ENCODE measurements around the gene GRXCR2. TPM values are rescaled to one million over a fixed set of nuclear protein-coding genes. Genes with fewer than 3 reads are reported as not detected.

Gene GRXCR2
- polyA plus RNA-seq, 1 donor (not counting 4 experiments of a cell fraction or from before 2014, with no cell fraction given) = 0.03 TPM

DNA sequence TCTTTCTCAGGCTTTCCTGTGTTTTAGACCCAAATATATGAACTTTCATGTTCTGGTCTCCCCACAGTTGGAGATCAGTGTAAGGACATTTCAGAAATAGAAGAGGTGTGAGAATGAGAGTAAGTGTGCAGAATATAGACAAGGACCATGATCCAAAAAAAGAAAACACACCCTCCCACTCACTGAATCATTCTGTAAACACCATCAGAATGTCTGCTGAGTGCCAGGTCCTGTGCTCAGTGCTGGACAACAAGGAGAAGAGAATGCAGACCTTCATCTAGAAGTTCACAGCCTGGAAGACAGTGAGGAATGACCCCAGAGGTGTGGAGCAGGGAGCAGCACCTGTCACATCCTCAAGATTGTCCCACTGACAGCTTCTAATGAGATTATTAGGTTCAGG, 44.5 kb upstream of the GRXCR2 start:
- peaks cover 22% of the 10 kb centered on the region for H3K4me1 ChIP-seq (ENCODE audit: control insufficient read depth, extremely low read depth, insufficient read depth, low read length)
- FAIRE-seq = no peak

DNA sequence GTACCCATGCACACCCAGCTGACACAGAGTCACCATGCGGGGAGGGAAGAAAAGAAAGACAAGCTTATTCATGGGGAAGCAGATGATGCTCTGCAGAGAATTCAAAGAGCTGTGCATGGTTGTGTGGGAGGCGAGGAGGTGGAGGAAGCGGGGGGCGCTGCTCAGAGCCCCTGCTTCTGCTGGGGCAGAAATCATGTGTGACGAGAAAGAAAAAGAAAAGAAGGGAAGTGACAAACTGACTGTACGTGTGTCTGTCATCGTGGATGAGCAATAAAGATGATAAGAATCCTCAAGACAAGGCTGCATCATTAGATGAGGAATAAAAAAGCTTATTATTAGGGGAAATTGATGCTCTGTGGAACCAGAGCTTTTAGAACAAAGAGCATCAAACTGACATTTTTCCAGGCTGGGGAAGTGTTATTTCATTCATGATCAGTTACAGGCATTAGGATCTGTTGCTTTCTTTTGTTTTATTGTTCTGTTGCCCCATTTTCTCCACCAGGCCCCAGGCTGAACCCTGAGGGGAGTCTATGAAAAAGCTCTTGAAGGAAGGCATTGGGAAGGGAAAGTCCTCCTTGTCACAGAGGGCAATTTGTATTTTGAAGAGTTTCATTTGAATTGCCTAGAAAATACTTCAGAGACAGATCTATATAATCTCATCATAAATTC, 43.3 kb upstream of the GRXCR2 start:
- Histone ChIP-seq H3K36me3 (ENCODE audit: control insufficient read depth in 2 of 2, extremely low read depth in 1 of 2, insufficient read depth in 2 of 2, low read length in 2 of 2) (no peaks in the 10 kb centered on the region), H3K9me3 (ENCODE audit: control insufficient read depth, low read depth, low read length) (no peaks in the 10 kb centered on the region), H3K4me1 (ENCODE audit: control insufficient read depth, extremely low read depth, insufficient read depth, low read length) (peaks cover 11% of the 10 kb centered on the region), H3K79me2 (ENCODE audit: control insufficient read depth, insufficient read depth, low read length) (no peaks in the 10 kb centered on the region), H4K20me1 (ENCODE audit: control insufficient read depth, extremely low read depth, insufficient read depth, low read length) (no peaks in the 10 kb centered on the region), H3K4me2 (ENCODE audit: control insufficient read depth, extremely low read depth, insufficient read depth, low read depth, low read length) (no peak overlapping the region), H3K9ac (ENCODE audit: control insufficient read depth, extremely low read depth, insufficient read depth, low read length) (no peak overlapping the region), H3K27ac (ENCODE audit: control insufficient read depth, insufficient read depth, low read length) (no peak overlapping the region), H2AFZ (ENCODE audit: control insufficient read depth, low read length) (no peak overlapping the region), H3K4me3 (ENCODE audit: control insufficient read depth in 2 of 3, extremely low read depth in 1 of 3, insufficient read depth in 2 of 3, low read depth in 1 of 3, low read length in 3 of 3) (no peak overlapping the region), H3K9me1 (ENCODE audit: control insufficient read depth, extremely low read depth, insufficient read depth, low read length) (no peaks in the 10 kb centered on the region), H3K27me3 (ENCODE audit: control insufficient read depth, extremely low read depth, insufficient read depth, low read length) (no peaks in the 10 kb centered on the region)
- DNase-seq (ENCODE audit: low read depth, low spot score) = no peak
- TF ChIP-seq, protein P1, sequence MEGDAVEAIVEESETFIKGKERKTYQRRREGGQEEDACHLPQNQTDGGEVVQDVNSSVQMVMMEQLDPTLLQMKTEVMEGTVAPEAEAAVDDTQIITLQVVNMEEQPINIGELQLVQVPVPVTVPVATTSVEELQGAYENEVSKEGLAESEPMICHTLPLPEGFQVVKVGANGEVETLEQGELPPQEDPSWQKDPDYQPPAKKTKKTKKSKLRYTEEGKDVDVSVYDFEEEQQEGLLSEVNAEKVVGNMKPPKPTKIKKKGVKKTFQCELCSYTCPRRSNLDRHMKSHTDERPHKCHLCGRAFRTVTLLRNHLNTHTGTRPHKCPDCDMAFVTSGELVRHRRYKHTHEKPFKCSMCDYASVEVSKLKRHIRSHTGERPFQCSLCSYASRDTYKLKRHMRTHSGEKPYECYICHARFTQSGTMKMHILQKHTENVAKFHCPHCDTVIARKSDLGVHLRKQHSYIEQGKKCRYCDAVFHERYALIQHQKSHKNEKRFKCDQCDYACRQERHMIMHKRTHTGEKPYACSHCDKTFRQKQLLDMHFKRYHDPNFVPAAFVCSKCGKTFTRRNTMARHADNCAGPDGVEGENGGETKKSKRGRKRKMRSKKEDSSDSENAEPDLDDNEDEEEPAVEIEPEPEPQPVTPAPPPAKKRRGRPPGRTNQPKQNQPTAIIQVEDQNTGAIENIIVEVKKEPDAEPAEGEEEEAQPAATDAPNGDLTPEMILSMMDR (optimal IDR thresholded peaks at IDR 0.05 in 1 of 3, IDR thresholded peaks at IDR 0.05 in 1 of 3, conservative IDR thresholded peaks at IDR 0.05 in 1 of 3; ENCODE audit: extremely low read depth in 1 of 3, insufficient read depth in 2 of 3, low read length in 3 of 3) = no peak
- no peak for TF ChIP-seq EZH2 (IDR thresholded peaks at IDR 0.05; ENCODE audit: low read length)
- no peak for FAIRE-seq
- dilution Hi-C loops (cut with MboI; ENCODE audit: extremely low pct_ligation_motif_present, low sequenced_read_pairs) = no loop called here

More for the DNA sequence above, 44.5 kb upstream of the GRXCR2 start:
- Histone ChIP-seq H4K20me1 (ENCODE audit: control insufficient read depth, extremely low read depth, insufficient read depth, low read length) (no peaks in the 10 kb centered on the region), H3K27ac (ENCODE audit: control insufficient read depth, insufficient read depth, low read length) (no peak overlapping the region), H3K79me2 (ENCODE audit: control insufficient read depth, insufficient read depth, low read length) (no peaks in the 10 kb centered on the region), H3K9me1 (ENCODE audit: control insufficient read depth, extremely low read depth, insufficient read depth, low read length) (no peaks in the 10 kb centered on the region), H3K36me3 (ENCODE audit: control insufficient read depth in 2 of 2, extremely low read depth in 1 of 2, insufficient read depth in 2 of 2, low read length in 2 of 2) (no peaks in the 10 kb centered on the region), H3K4me2 (ENCODE audit: control insufficient read depth, extremely low read depth, insufficient read depth, low read depth, low read length) (no peak overlapping the region), H3K4me3 (ENCODE audit: control insufficient read depth in 2 of 3, extremely low read depth in 1 of 3, insufficient read depth in 2 of 3, low read depth in 1 of 3, low read length in 3 of 3) (no peak overlapping the region), H2AFZ (ENCODE audit: control insufficient read depth, low read length) (no peak overlapping the region), H3K9me3 (ENCODE audit: control insufficient read depth, low read depth, low read length) (no peaks in the 10 kb centered on the region), H3K27me3 (ENCODE audit: control insufficient read depth, extremely low read depth, insufficient read depth, low read length) (no peaks in the 10 kb centered on the region), H3K9ac (ENCODE audit: control insufficient read depth, extremely low read depth, insufficient read depth, low read length) (no peak overlapping the region)
- DNase-seq (ENCODE audit: low read depth, low spot score) = no peak
- no peak for TF ChIP-seq EZH2 (IDR thresholded peaks at IDR 0.05; ENCODE audit: low read length)
- TF ChIP-seq, protein P1 (optimal IDR thresholded peaks at IDR 0.05 in 1 of 3, IDR thresholded peaks at IDR 0.05 in 1 of 3, conservative IDR thresholded peaks at IDR 0.05 in 1 of 3; ENCODE audit: extremely low read depth in 1 of 3, insufficient read depth in 2 of 3, low read length in 3 of 3) = no peak
- dilution Hi-C loops (cut with MboI; ENCODE audit: extremely low pct_ligation_motif_present, low sequenced_read_pairs) = no loop called here
